ENCODE data around the gene TUFT1. TPM values are rescaled to one million over a fixed set of nuclear protein-coding genes. Genes with fewer than 3 reads are reported as not detected.

TUFT1 gene
- total RNA-seq, 1 experiment from 2014 or later = 12.3 TPM

MicroRNAs encoded within 50 kb of the gene (microRNA counts, 767-probe panel; counts per million panel counts)
- microRNA hsa-miR-554 = not detected

Small RNAs within 50 kb of the gene (microRNA-seq; reads per million reads assigned to microRNA genes)
- gene MIR554 (ENCODE audit: borderline number of aligned reads) = not detected

Other genes starting within 250 kb of the TUFT1 start
- gene PI4KB, start 212.9 kb upstream of the TUFT1 start, total RNA-seq (2021; ENCODE audit: unreplicated experiment) = 45.1 TPM
- 52.7 TPM for gene RFX5, start 193.1 kb upstream of the TUFT1 start, total RNA-seq (2021; ENCODE audit: unreplicated experiment)
- 0.42 TPM for gene SELENBP1, start 167.6 kb upstream of the TUFT1 start, total RNA-seq (2021; ENCODE audit: unreplicated experiment)
- gene PSMB4, start 140.7 kb upstream of the TUFT1 start, total RNA-seq (2021; ENCODE audit: unreplicated experiment) = 341 TPM
- gene POGZ, start 80.8 kb upstream of the TUFT1 start, total RNA-seq (2021; ENCODE audit: unreplicated experiment) = 80.6 TPM
- 19.7 TPM for gene CGN, start 28.9 kb upstream of the TUFT1 start, total RNA-seq (2021; ENCODE audit: unreplicated experiment)
- gene SNX27, start 71.7 kb downstream of the TUFT1 start, total RNA-seq (2021; ENCODE audit: unreplicated experiment) = 42.2 TPM
- gene CELF3, start 176.5 kb downstream of the TUFT1 start, total RNA-seq (2021; ENCODE audit: unreplicated experiment) = not detected
- gene RIIAD1, start 181.2 kb downstream of the TUFT1 start, total RNA-seq (2021; ENCODE audit: unreplicated experiment) = 0.12 TPM
- 94.5 TPM for gene MRPL9, start 223.2 kb downstream of the TUFT1 start, total RNA-seq (2021; ENCODE audit: unreplicated experiment)